SK-N-SH (cell line): ENCODE results near the gene CD6. TPM values are rescaled to one million over a fixed set of nuclear protein-coding genes. Genes with fewer than 3 reads are reported as not detected.

Source experiments
- CTCF ChIA-PET: fragments of 300-600, 350-600 bp; formaldehyde crosslinking; extraction: SDS; loops from one replicate; lab custom pipeline; 2021; lab: Yijun Ruan, JAX
- POLR2A ChIA-PET: fragments of 350-600 bp; sonication (Branson Sonifier 250); formaldehyde crosslinking; extraction: SDS; loops from one replicate; lab custom pipeline; 2020; ENCODE audit warnings: antibody characterized with exemption, inconsistent platforms; lab: Yijun Ruan, JAX
- DNase-seq: peaks from one replicate; pipeline ENCODE4 v3.0.0; 2012
- H2AFZ ChIP-seq: fragments of 200-600 bp; sonication (generic); 2 replicates; pipeline ENCODE4 v1.8.1; 2016; ENCODE audit warnings: antibody characterized with exemption, mild to moderate bottlenecking, low read depth
- H3F3A ChIP-seq: fragments of 200-600 bp; sonication (generic); replicated peaks from 2 replicates; pipeline ENCODE3; 2016; ENCODE audit warnings: antibody characterized with exemption, mild to moderate bottlenecking; ENCODE audit not compliant: insufficient read depth
- H3K27ac ChIP-seq, 2 experiments: fragments of 200-500 bp in 1 of 2; fragments of 200-600 bp in 1 of 2; sonication (Bioruptor generic) in 1 of 2; sonication (generic), shearing (Covaris generic) in 1 of 2; 2 replicates each; pipeline versions ENCODE4 v1.5.1 to v1.6.1; 2014 to 2016; ENCODE audit warnings: low read depth in 2 of 2, inconsistent platforms in 1 of 2, low read length in 1 of 2, mild to moderate bottlenecking in 1 of 2, mixed read lengths in 1 of 2
- H3K27me3 ChIP-seq: fragments of 200-600 bp; sonication (generic), shearing (Covaris generic); 2 replicates; pipeline ENCODE4 v1.6.1; 2016; ENCODE audit warnings: mixed run types; ENCODE audit not compliant: insufficient read depth
- H3K36me3 ChIP-seq, 2 experiments: fragments of 200-500 bp in 1 of 2; fragments of 200-600 bp in 1 of 2; sonication (Bioruptor generic) in 1 of 2; sonication (generic) in 1 of 2; replicated peaks in 1 of 2; 2 replicates each; pipeline versions ENCODE3 to v1.5.1; 2014 to 2016; ENCODE audit warnings: low read length in 1 of 2, mild to moderate bottlenecking in 1 of 2; ENCODE audit not compliant: insufficient read depth in 2 of 2, control insufficient read depth in 1 of 2
- H3K4me1 ChIP-seq, 2 experiments: fragments of 200-500 bp in 1 of 2; fragments of 200-600 bp in 1 of 2; sonication (Bioruptor generic) in 1 of 2; sonication (generic), shearing (Covaris generic) in 1 of 2; 2 replicates each; pipeline versions ENCODE4 v1.5.1 to v1.6.1; 2014 to 2016; ENCODE audit warnings: low read depth in 1 of 2, low read length in 1 of 2, mixed run types in 1 of 2; ENCODE audit not compliant: insufficient read depth in 2 of 2, control insufficient read depth in 1 of 2
- H3K4me2 ChIP-seq: fragments of 200-600 bp; sonication (generic), shearing (Covaris generic); 2 replicates; pipeline ENCODE4 v1.6.1; 2017; ENCODE audit warnings: mixed run types
- H3K4me3 ChIP-seq, 2 experiments: fragments of 200-500 bp in 1 of 2; fragments of 200-600 bp in 1 of 2; sonication (Bioruptor generic) in 1 of 2; sonication (generic), shearing (Covaris generic) in 1 of 2; 2 replicates each; pipeline versions ENCODE4 v1.5.1 to v1.8.1; 2014 to 2016; ENCODE audit warnings: low read depth in 2 of 2, inconsistent platforms in 1 of 2, low read length in 1 of 2, mild to moderate bottlenecking in 1 of 2, mixed read lengths in 1 of 2, moderate library complexity in 1 of 2
- H3K79me2 ChIP-seq: fragments of 200-600 bp; sonication (generic); 2 replicates; pipeline ENCODE4 v1.8.1; 2017; ENCODE audit warnings: mild to moderate bottlenecking; ENCODE audit not compliant: insufficient read depth
- H3K9ac ChIP-seq: fragments of 200-600 bp; sonication (generic); 2 replicates; pipeline ENCODE4 v1.6.1; 2017; ENCODE audit warnings: mixed run types
- H3K9me2 ChIP-seq: fragments of 200-600 bp; sonication (generic); 2 replicates; pipeline ENCODE4 v1.6.1; 2017; ENCODE audit warnings: mixed run types
- H3K9me3 ChIP-seq: fragments of 200-600 bp; sonication (generic); 2 replicates; pipeline ENCODE4 v1.6.1; 2017; ENCODE audit warnings: mixed run types, mild to moderate bottlenecking, moderate library complexity
- H4K20me1 ChIP-seq: fragments of 200-600 bp; sonication (generic); 2 replicates; pipeline ENCODE4 v1.6.1; 2017; ENCODE audit warnings: mild to moderate bottlenecking, mixed run types; ENCODE audit not compliant: insufficient read depth
- CHD2 ChIP-seq: fragments of 150-350 bp; IDR thresholded peaks from 2 replicates; pipeline ENCODE4 v1.6.1; 2018; ENCODE audit warnings: low read length; ENCODE audit not compliant: partially characterized antibody
- ELF1 ChIP-seq: IDR thresholded peaks from 2 replicates; pipeline ENCODE4 v1.4.0; 2012
- EP300 ChIP-seq, 2 experiments: IDR thresholded peaks; 2 replicates each; pipeline versions ENCODE4 v1.4.0 to v1.6.1; 2012; ENCODE audit warnings: borderline replicate concordance in 1 of 2, low read depth in 1 of 2, low read length in 1 of 2
- EZH2phosphoT487 ChIP-seq: fragments of 200-600 bp; sonication (generic); IDR thresholded peaks from 2 replicates; pipeline ENCODE4 v1.6.1; 2017; ENCODE audit warnings: low read depth, mixed run types, mild to moderate bottlenecking, antibody characterized with exemption, moderate library complexity, borderline replicate concordance
- FOSL2 ChIP-seq: IDR thresholded peaks from 2 replicates; pipeline ENCODE4 v1.4.0; 2012; ENCODE audit warnings: low read depth, mild to moderate bottlenecking, moderate library complexity, borderline replicate concordance
- FOXM1 ChIP-seq: IDR thresholded peaks from 2 replicates; pipeline ENCODE4 v1.4.0; 2012; ENCODE audit warnings: low read depth, mild to moderate bottlenecking
- GABPA ChIP-seq: IDR thresholded peaks from 2 replicates; pipeline ENCODE4 v1.4.0; 2012; ENCODE audit warnings: low read depth, mild to moderate bottlenecking
- MEF2A ChIP-seq: IDR thresholded peaks from 2 replicates; pipeline ENCODE4 v1.4.0; 2012; ENCODE audit warnings: low read depth, borderline replicate concordance
- PBX3 ChIP-seq: IDR thresholded peaks from 2 replicates; pipeline ENCODE4; 2012
- POLR2AphosphoS5 ChIP-seq: IDR thresholded peaks from 2 replicates; pipeline ENCODE4 v1.6.1; 2012; ENCODE audit warnings: low read depth, low read length
- RAD21 ChIP-seq: IDR thresholded peaks from 2 replicates; pipeline ENCODE4 v1.6.1; 2012; ENCODE audit warnings: mild to moderate bottlenecking, low read length
- RCOR1 ChIP-seq: fragments of 150-350 bp; IDR thresholded peaks from 2 replicates; pipeline ENCODE4 v1.6.1; 2017; ENCODE audit warnings: antibody characterized with exemption, low read length
- RFX5 ChIP-seq: IDR thresholded peaks from 2 replicates; pipeline ENCODE4 v1.6.1; 2012; ENCODE audit warnings: mild to moderate bottlenecking, improper control_type of control experiment, low read length
- TCF12 ChIP-seq: IDR thresholded peaks from 2 replicates; pipeline ENCODE4 v1.4.0; 2012
- USF1 ChIP-seq: IDR thresholded peaks from 2 replicates; pipeline ENCODE4 v1.4.0; 2012; ENCODE audit warnings: low read depth, borderline replicate concordance
- USF2 ChIP-seq: fragments of 150-350 bp; IDR thresholded peaks from 2 replicates; pipeline ENCODE4 v1.6.1; 2017; ENCODE audit warnings: antibody characterized with exemption, low read length, low read depth, borderline replicate concordance
- ZBTB33 ChIP-seq: IDR thresholded peaks from 2 replicates; pipeline ENCODE4 v1.4.0; 2012; ENCODE audit warnings: low read depth, borderline replicate concordance
- WGBS: methylation state at CpG from one replicate; pipeline ENCODE4 v1.1.6; 2017; ENCODE audit warnings: low lambda C conversion rate; 5-methylcytosine and 5-hydroxymethylcytosine counted together
- polyA plus RNA-seq, 3 experiments: library from polyadenylated mRNA; depleted of rRNA; stranded (reverse); fragments of >200 nt; gene quantifications; 2 replicates each; pipeline ENCODE4 v1.2.3, GENCODE V29; 2012

Gene CD6
- polyA plus RNA-seq, 1 of the 3 experiments (the other 2 are of a cell fraction), result not detected

GRCh38 chr11:61045271-61045670 lies 73.8 kb downstream of the CD6 start:
- Histone ChIP-seq H3K9ac (no peak overlapping the region), H3K9me3 (no peaks in the 10 kb centered on the region), H3K9me2 (no peaks in the 10 kb centered on the region), H3K4me2 (no peak overlapping the region), H3K27me3 (no peaks in the 10 kb centered on the region), H3K79me2 (no peaks in the 10 kb centered on the region), H3K36me3 (no peaks in the 10 kb centered on the region), H2AFZ (no peak overlapping the region), H3K27ac (no peak overlapping the region), H3K4me3 (no peak overlapping the region), H3K4me1 (no peaks in the 10 kb centered on the region; a peak in 1 of 4 replicates), H4K20me1 (no peaks in the 10 kb centered on the region), H3F3A (no peaks in the 10 kb centered on the region)
- TF ChIP-seq ZBTB33 (no peak), PBX3 (no peak), FOXM1 (no peak), CHD2 (no peak), USF2 (no peak), GABPA (no peak), USF1 (no peak), POLR2AphosphoS5 (no peak), EZH2phosphoT487 (no peak)
- CTCF ChIA-PET, result interaction anchor here (0.6 to 2.3 kb wide), 5 partner anchors 10 to 215 kb away, joined by 3 to 6 read pairs (median 3); no protein-coding TSS in a partner anchor
- POLR2A ChIA-PET, result no interaction called here
- DNase-seq, result no peak
- WGBS, result 50% methylated on average over 7 of the region's 7 CpGs

GRCh38 chr11:61046833-61047232 lies 75.4 kb downstream of the CD6 start:
- Histone ChIP-seq H3K79me2 (no peaks in the 10 kb centered on the region), H3K9ac (no peak overlapping the region), H3K4me1 (no peaks in the 10 kb centered on the region; a peak in 1 of 4 replicates), H3K9me2 (no peaks in the 10 kb centered on the region), H2AFZ (no peak overlapping the region), H4K20me1 (no peaks in the 10 kb centered on the region), H3K9me3 (no peaks in the 10 kb centered on the region), H3K27ac (no peak overlapping the region), H3F3A (no peaks in the 10 kb centered on the region), H3K36me3 (no peaks in the 10 kb centered on the region), H3K4me2 (no peak overlapping the region), H3K27me3 (no peaks in the 10 kb centered on the region), H3K4me3 (no peak overlapping the region)
- no peak for TF ChIP-seq EZH2phosphoT487
- no peak for TF ChIP-seq RAD21
- TF ChIP-seq ELF1, result no peak
- TF ChIP-seq POLR2AphosphoS5, result no peak
- no peak for TF ChIP-seq USF2
- no peak for TF ChIP-seq TCF12
- TF ChIP-seq FOXM1, result no peak
- TF ChIP-seq RFX5, result no peak
- no peak for TF ChIP-seq EP300 (IDR thresholded peaks at IDR 0.05; ENCODE audit: borderline replicate concordance in 1 of 2, low read depth in 1 of 2, low read length in 1 of 2)
- TF ChIP-seq CHD2, result no peak
- TF ChIP-seq PBX3, result no peak
- no peak for TF ChIP-seq FOSL2
- TF ChIP-seq MEF2A, result no peak
- no peak for TF ChIP-seq RCOR1
- DNase-seq, result no peak
- 8% methylated on average over 2 of the region's 2 CpGs for WGBS
- CTCF ChIA-PET, result interaction anchor here (1.4 to 1.8 kb wide), 2 partner anchors 9 to 77 kb away, joined by 4 read pairs; no protein-coding TSS in a partner anchor
- POLR2A ChIA-PET, result no interaction called here
